HG03175 (cell line): Measurements from ENCODE around the gene OTUD6A.
"Not testable (repeated sequence)": the region's sequence is repeated elsewhere in the genome, so short reads cannot be mapped to it uniquely, and the experiment has no call there.

Source experiments
- ATAC-seq: cut with Tn5 transposase; IDR thresholded peaks from one replicate; pipeline ENCODE4 v1.9.1; 2021; ENCODE audit warnings: mild to moderate bottlenecking, moderate library complexity; ENCODE audit not compliant: unreplicated experiment

The OTUD6A gene

DNA sequence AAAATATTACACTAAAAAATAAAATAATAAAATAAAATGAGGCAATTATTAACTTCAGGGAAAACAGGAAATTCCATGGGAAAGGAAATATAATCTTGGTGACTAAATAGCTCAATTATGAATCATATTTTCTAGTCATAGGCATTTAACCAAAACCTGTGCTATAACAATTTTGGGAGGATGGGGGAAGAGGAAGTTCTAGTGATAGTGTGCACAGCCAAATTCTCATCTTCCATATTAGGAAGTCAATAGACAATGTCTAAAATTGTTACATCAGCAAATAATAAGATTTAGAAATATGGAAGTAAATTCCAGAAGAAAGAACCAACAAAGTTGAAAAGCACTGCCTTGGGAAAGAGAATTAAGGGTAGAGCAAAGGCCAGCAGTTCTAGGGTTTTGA lies 15.3 kb upstream of the OTUD6A start:
- ATAC-seq = no peak

DNA sequence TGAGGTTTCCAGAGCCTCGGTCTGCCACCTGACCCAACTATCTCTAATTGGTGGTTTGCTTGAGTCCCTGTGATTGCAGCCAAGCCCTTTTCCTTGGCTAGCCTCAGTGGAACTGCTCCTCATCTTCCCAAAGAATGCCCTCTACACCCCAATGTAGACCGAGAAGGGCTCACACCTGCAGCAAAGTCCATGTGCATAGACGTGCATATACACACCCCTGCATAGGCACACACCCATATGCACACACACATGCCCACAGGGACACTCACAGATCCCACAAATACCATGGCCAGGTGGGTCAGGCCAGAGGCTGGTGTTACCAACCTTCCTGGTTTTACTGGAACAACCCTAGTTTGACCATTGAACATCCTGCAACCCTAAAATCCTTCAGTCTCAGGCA lies 12.9 kb upstream of the OTUD6A start:
- no peak for ATAC-seq

DNA sequence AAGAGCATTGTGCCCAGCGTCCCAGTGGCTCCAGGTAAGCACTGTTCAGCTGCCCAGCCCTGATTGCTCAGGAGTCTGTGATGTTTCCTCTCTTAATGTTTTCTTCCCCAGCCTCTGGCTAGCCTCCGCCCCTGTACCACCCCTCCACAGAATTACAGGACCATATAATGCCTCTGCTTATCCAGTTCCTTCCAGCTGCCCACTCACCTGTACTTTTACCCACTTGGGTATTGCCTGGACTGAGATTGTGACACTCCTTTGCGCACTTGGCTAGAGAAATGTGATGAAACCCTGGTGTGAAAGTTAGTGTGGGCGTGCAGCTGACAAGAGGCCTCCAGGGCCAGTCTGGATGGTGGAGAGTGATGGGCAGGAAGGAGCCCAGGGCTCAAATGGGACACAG lies 12.3 kb upstream of the OTUD6A start, which contains the start of gene AWAT2:
Gene AWAT2, minus strand, starts transcription at position 14 of the 400 bp plus-strand sequence. Its CDS starts 6 bp downstream, at position 8.
- ATAC-seq = no peak

DNA sequence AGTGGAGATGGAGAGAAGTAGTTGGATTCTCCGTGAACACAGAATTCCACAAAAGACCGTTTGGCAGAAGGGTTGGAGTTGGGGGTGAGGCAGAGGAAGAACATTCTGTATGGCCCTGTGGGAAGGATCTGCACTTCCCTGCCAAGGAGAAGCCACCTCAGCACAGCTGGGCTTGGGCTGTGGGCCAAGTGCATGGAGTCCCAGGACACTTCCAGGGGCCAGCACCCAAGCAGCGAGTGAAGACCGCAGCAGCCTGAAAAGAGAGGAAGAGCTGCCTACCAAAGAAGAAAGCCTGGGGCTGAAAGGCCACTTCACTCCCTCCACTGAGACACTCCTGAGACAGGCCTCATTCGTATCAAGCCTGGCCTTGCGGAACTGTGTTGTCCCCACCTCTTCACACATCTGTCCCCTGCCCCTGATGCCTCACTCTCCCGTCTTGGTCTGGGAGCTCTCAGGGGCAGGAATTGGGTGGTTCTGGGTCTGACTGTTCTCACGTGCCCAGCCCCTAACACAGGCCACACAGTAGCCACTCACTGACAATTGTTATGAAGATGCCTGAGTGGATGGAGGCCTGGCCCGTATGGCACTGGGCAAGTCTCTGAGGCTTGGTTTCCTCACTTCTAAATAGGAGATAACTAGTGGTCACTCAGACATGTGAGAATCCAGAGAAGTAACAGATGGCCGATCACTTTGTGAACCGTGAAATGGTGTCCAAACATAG lies 9.2 kb upstream of the OTUD6A start:
- no peak for ATAC-seq

DNA sequence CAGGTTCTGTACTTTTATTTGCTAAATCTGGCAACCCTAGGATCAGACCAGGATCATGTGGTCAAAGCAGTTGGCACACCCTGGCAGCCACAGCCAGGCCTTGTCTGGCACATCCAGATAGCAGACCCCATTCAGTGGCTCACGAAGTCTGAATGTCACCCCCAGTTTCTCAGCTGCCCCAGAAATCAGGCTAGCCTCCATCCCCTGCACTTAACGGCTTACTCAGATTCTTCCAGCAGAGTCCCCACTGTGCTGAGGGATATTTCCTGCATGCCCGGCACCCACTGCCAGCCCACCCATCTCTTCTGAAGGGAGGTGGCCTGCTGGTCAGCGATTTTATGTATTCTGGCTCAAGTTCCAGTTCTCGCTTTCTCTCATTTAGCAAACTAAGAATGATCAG lies 7.9 kb upstream of the OTUD6A start:
- no peak for ATAC-seq

DNA sequence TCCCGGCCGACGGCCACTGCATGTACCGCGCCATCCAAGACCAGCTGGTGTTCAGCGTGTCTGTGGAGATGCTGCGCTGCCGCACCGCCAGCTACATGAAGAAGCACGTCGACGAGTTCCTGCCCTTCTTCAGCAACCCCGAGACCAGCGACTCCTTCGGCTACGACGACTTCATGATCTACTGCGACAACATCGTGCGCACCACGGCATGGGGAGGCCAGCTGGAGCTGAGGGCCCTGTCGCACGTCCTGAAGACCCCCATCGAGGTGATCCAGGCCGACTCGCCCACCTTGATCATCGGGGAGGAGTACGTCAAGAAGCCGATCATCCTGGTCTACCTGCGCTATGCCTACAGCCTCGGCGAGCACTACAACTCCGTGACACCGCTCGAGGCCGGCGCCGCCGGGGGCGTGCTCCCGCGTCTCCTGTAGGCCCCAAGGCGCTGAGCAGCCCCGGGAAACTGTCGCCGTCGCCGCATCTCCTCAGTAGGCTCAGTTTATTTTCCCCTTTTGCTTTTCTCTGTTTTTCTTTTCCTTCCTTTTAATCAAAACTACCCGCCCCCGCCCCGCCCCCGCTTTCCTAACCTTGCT lies 799 bp downstream of the OTUD6A start:
- ATAC-seq = no peak

DNA sequence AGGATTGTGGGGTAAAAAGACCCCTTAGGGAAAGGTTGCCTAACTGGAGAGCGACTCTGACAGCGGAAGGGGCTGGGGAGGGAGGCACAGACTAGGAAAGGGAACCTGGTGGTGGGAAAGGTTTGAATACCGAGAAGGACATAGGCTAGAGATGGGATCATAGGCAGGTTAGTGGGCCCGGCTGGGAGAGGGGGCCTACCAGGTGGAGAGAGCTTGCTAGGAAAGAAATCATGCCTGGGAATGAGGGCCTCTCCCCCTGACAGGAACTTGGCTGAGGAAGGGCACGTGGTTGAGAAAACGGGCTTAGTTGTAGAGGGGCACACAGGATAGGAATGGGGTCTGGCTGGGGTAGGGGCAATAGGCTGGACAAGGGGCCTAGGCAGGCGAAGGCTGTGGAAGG lies 4.4 kb downstream of the OTUD6A start:
- ATAC-seq = no peak

DNA sequence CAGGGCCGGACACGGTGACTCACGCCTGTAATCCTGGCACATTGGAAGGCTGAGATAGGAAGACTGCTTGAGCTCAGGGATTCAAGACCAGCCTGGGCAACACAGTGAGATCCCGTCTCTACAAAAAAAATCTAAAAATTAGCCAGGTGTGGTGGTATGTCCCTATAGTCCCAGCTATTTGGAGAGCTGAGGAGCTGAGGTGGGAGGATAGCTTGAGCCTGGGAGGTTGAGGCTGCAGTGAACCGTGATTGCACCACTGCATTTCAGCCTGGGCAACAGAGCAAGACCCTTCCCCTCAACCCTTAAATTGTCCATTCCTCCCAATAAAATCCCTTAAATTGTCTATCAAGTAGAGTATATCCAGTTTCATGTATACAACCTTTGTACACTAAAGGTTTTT lies 17.0 kb downstream of the OTUD6A start:
- no peak for ATAC-seq

DNA sequence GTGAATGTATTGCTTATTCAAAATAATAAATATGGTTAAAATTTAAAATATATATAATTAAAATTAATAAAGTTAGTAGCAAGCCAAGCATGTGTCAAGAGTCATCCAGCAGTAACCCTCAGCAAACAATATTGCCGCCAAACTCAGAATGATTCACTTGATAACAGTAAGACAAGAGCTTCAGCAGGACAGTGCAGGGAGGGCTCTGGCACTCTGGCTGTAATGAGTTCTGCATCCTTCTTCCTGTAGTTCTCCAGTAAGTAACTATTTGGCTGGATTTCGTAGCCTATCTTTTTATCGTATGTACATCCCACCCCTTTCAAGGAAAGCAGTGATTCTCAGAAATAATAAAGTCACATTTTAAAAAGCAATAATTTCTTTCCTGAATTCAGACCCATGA lies 17.6 kb downstream of the OTUD6A start:
- no peak for ATAC-seq

DNA sequence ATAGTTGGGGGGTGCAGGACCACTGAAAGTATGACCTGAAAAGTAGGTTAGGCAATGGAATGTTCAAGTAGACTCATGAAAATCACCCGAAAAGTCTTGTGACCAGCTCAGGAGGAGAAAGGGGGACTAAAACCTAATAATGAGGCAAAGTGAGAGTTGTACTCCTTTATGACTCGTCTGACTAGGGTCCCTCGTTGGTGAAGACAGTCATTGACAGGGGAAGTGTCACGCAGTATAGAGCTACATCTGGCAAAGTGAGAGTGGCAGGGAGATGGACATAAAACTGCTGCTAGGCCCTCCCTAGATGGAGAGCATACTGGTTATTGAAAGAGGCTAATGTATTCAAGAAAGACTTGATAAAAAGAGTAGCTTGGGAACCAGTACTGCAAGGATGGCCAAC lies 20.5 kb downstream of the OTUD6A start:
- ATAC-seq = no peak

DNA sequence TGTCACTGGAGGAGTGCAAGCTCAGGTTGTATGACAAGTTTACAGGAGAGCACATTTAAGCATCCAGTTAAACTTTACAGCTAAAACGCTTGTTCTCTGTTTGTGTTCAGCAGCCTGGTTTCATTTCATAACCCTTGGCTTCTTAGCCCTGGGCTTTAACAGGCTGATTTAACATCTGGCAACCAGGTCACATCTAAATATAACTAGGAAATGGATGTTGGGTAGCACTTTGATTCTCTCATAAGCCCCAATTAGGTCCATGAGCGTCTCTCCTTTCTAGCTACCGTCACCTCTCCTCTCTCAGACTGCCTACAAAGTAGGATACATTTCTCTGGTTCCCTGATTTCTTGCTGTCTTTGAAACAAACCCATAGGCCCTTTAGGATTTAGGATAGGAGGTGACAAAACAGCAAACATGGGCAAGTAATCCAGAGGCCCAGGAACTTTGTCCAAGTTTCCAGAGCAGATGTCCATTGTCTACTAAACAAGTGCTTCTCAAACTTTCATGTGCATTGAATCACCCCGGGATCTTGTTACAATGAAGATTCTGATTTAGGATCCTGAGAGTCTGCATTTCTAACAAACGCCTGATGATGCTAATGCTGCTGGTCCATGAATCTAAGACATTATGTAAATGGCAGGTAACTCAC lies 22.5 kb downstream of the OTUD6A start:
- ATAC-seq = no peak

DNA sequence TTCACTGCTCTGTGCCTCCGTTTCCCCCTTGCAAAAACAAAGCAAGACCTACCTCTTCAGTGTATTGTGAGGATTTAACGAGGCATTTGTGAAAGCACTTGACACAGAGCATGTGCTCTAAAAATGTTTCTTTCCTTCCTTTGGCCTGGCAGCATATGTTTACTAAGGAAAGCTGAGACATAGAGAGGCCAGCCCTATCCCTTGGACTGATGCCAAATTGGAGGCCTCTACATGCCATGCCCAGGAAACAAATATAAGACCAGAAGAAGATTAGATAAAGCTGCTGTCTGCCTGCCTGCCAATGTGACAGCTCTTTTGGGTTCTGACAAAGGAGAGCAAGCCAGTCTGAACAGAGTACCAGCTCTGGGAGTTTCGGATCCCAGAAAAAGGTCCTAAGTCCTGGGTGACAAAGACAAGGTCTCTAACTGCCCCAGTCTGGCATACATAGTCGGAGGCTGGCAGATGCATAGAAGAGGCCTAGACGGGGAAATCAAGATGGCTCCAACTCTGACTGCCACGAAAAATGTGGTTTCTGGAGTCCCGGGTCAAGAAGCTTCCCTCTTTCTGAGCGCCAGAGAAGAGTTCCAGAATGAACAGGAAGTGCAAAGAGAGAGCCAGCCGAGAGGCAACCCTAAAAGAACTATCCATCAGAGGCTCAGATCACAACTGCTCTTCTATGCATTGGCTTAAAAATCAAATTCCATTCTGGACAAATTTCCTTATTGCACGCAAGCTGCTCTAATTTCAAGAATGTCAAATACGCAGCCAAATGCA lies 25.8 kb downstream of the OTUD6A start:
- no peak for ATAC-seq

DNA sequence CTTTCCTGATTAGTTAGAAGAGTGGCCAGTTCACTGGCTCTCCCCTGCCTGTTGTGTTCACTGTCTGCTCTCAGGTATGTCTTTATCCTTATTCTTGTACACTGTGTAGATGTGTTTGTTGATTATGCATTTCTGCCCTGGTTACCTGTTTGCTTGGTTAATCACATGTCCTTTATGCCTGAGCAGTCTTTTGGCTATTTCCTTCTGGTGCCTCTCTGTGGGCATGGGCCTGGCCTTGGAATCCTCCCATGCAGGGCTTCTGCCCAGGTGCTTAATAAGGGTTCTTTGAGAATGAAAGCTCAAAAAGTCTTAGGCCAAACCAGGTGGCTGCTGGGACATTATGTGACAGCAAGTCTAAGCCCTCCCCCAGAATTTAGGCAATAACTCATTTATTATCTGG lies 26.5 kb downstream of the OTUD6A start:
- ATAC-seq = no peak

DNA sequence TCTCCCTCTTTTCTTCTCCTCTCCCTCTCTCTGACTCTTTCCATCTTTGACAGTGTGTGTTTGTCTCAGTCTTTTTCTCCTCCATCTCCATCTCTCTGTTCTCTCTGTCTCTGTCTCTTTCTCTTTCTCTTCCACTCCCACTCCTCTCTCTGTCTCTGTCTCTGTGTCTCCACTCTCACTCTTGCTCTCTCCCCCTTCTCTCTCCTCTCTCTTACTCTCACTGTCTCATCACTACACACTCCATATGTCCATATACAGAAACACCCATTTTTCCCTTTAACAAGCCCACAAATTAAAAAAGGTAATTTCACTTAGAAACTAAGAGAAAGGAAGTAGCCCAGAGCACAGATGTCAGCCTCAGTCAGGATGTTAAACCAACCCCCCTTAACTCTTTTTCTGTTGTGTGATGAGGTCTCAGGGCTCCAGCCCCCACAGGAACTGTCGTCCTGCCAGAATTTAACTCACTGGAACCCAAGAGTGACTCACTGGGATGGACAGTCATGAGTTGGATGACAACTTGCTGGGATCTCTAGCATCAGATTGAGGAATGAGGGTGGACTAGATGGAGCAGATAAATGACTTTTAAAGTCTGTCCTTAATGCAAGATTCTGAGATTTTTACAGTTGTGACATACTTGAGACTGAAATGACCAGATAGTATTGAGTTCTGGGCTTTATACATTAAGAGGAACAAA lies 27.5 kb downstream of the OTUD6A start:
- no peak for ATAC-seq

DNA sequence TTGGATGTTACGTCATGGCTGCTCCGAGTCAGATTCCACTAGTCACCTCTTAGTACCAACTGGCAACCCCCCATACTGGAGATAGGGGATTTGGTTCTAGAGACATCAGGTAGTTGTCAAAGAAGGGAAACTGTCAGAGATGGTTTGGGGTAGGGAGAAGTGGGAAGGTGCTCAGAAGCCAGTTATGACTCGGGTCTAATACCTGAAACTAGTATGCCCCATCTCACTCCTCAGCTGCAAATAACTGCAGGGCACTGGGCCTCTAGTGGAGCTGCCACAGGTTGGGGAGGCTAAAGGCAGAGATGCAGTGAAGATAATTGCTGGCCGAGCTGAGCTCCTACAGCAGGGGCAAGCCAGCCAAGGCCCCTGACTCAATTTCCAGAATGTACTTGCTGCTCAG lies 30.0 kb downstream of the OTUD6A start:
- no peak for ATAC-seq

DNA sequence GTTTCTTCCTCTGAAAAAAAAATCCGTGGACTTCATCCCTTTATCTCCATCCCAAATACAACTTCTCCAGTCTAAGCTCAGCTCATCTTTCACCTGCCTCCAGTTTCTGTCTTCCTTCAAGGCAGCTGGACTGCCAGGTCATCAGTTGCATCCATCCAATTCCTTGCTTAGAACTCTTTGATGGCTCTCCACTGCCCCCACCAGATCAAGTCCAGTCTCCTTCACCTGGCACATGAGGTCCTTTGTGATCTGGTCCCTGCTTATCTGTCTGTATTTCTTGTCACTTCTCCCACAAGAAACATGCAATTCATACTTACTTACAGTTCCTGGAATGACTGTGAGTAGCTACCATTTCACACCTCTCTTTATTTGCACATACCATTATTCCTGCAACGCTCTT lies 33.8 kb downstream of the OTUD6A start:
- ATAC-seq = no peak

DNA sequence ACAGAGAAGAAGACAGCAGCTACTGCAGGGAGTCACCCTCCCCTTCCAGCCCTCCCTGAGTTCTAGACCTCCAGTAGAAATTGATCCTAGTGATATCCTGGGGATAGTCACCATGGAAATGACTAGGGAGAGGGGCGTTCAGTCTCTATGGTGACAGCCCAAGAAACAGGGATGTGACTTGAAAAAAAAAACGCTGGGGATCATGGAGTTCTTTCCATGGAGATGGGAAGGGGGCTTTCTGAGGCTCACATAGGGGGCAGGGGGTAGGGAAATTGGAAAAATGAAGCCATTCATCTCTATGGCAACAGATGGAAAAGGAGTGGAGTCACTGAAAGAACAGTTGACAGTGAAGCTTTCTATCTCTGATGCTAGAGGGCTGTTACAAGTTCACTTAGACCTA lies 43.0 kb downstream of the OTUD6A start:
- no peak for ATAC-seq

DNA sequence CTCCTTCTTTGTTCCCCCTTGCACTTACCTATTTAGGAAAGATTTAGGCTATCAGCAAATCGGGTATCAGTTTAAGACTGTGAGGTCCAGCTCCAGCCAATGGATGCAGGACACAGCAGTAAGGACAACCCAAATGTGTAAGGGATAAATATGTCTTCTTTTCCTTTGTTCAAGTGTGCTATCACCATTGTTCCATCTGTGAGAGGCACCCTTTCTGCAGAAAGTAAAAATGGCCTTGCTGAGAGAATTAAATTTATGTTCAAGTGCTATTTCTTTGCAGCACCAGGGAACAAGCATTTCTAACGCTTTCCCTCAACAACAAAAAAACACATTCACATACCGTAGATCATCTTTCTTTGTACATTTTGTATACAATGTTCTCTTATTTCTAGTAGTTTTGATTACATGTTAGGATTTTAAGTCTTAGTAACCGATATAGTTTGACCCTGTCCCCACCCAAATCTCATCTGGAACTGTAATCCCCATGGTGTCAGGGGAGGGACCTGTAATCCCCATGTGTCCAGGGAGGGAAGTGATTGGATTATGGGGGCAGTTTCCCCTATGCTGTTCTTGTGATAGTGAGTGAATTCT lies 49.3 kb downstream of the OTUD6A start:
- ATAC-seq = not testable (repeated sequence)
